HCT116 (cell line): ENCODE measurements around the gene ITGA7. TPM values are rescaled to one million over a fixed set of nuclear protein-coding genes. Genes with fewer than 3 reads are reported as not detected.

ENCODE experiments used
- ATAC-seq: fragments of 200-7000 bp; cut with Tn5 transposase; 2 replicates; pipeline ENCODE4 v1.9.1; 2020; ENCODE audit warnings: mild to moderate bottlenecking, moderate library complexity
- BruUV-seq: library from RNA; stranded (reverse); fragments of 400-500 nt; replicated peaks from 2 replicates; lab custom pipeline; 2021; lab: Mats Ljungman, UMichigan
- CTCF ChIA-PET: fragments of 300-600 bp; sonication (Branson Sonifier 250); formaldehyde crosslinking; loops from one replicate; lab custom pipeline; 2021; ENCODE audit warnings: antibody characterized with exemption; lab: Charles Lee
- POLR2A ChIA-PET: fragments of 300-600, 350-600 bp; sonication (Branson Sonifier 250); formaldehyde crosslinking; loops from one replicate; lab custom pipeline; 2021; ENCODE audit warnings: antibody characterized with exemption; lab: Charles Lee
- RAD21 ChIA-PET, 2 experiments: fragments of 300-600 bp; sonication (Branson Sonifier 250); formaldehyde crosslinking; loops; one replicate each; lab custom pipeline; 2023; ENCODE audit warnings: low total read pairs in 2 of 2; ENCODE audit not compliant: uncharacterized antibody in 2 of 2, unreplicated experiment in 2 of 2, low non-redundant PET in 1 of 2; lab: Charles Lee
- DNase-seq: peaks from one replicate; pipeline ENCODE4 v3.0.0-alpha.2; 2010; ENCODE audit warnings: low read depth, low spot score
- H2AFZ ChIP-seq: fragments of 200-600 bp; shearing (Covaris generic), sonication (generic); 2 replicates; pipeline ENCODE4 v1.6.1; 2017; ENCODE audit warnings: low read depth, mixed run types, mixed read lengths, antibody characterized with exemption, low read length; ENCODE audit not compliant: poor library complexity, severe bottlenecking
- H3K27ac ChIP-seq: 2 replicates; pipeline ENCODE4 v1.5.1; 2012; ENCODE audit warnings: low read depth, low read length
- H3K27me3 ChIP-seq: fragments of 200-600 bp; sonication (generic); 2 replicates; pipeline ENCODE4 v1.6.1; 2016; ENCODE audit warnings: mixed run types, low read length, mixed read lengths; ENCODE audit not compliant: insufficient read depth
- H3K36me3 ChIP-seq, 2 experiments: fragments of 200-500 bp in 1 of 2; fragments of 200-600 bp in 1 of 2; sonication (Bioruptor generic) in 1 of 2; sonication (generic) in 1 of 2; 2 replicates each; pipeline versions ENCODE4 v1.5.1 to v1.6.1; 2014 to 2016; ENCODE audit warnings: low read length in 2 of 2, inconsistent platforms in 1 of 2, mixed read lengths in 1 of 2, mixed run types in 1 of 2; ENCODE audit not compliant: insufficient read depth in 2 of 2, control insufficient read depth in 1 of 2
- H3K4me1 ChIP-seq, 2 experiments: fragments of 200-600 bp in 1 of 2; sonication (generic) in 1 of 2; 2 replicates each; pipeline versions ENCODE4 v1.5.1 to v1.6.1; 2012 to 2017; ENCODE audit warnings: low read length in 2 of 2, inconsistent platforms in 1 of 2, mild to moderate bottlenecking in 1 of 2, mixed read lengths in 1 of 2, mixed run types in 1 of 2, moderate library complexity in 1 of 2; ENCODE audit not compliant: insufficient read depth in 2 of 2, control insufficient read depth in 1 of 2
- H3K4me2 ChIP-seq: fragments of 200-600 bp; sonication (generic); 2 replicates; pipeline ENCODE4 v1.6.1; 2017; ENCODE audit warnings: mixed run types, low read length, mixed read lengths
- H3K4me3 ChIP-seq, 2 experiments: fragments of 200-600 bp in 1 of 2; sonication (generic) in 1 of 2; replicated peaks in 1 of 2; 2 replicates each; pipeline ENCODE4 v1.5.1; 2011 to 2016; ENCODE audit warnings: low read length in 2 of 2, control low read depth in 1 of 2, low read depth in 1 of 2, mild to moderate bottlenecking in 1 of 2, mixed read lengths in 1 of 2, mixed run types in 1 of 2
- H3K79me2 ChIP-seq: fragments of 200-600 bp; sonication (generic); 2 replicates; pipeline ENCODE4 v1.6.1; 2017; ENCODE audit warnings: mild to moderate bottlenecking, mixed run types, low read length, moderate library complexity, mixed read lengths; ENCODE audit not compliant: insufficient read depth
- H3K9ac ChIP-seq: fragments of 200-600 bp; sonication (generic); 2 replicates; pipeline ENCODE4 v1.6.1; 2016; ENCODE audit warnings: low read length, mixed read lengths
- H3K9me2 ChIP-seq: fragments of 200-600 bp; sonication (generic), shearing (Covaris generic); 2 replicates; pipeline ENCODE4 v1.6.1; 2017; ENCODE audit warnings: mixed run types, mild to moderate bottlenecking, moderate library complexity; ENCODE audit not compliant: insufficient read depth
- H3K9me3 ChIP-seq, 2 experiments: fragments of 200-500 bp in 1 of 2; fragments of 200-600 bp in 1 of 2; sonication (Bioruptor generic) in 1 of 2; sonication (generic) in 1 of 2; 2 replicates each; pipeline ENCODE4 v1.6.1; 2014 to 2017; ENCODE audit warnings: low read length in 2 of 2, mixed read lengths in 2 of 2, inconsistent platforms in 1 of 2, low read depth in 1 of 2, mild to moderate bottlenecking in 1 of 2, mixed run types in 1 of 2, moderate library complexity in 1 of 2; ENCODE audit not compliant: control insufficient read depth in 1 of 2, insufficient read depth in 1 of 2
- H4K20me1 ChIP-seq: fragments of 200-600 bp; sonication (generic), shearing (Covaris generic); 2 replicates; pipeline ENCODE4 v1.6.1; 2017; ENCODE audit warnings: mixed run types, mild to moderate bottlenecking, moderate library complexity; ENCODE audit not compliant: insufficient read depth
- CBX3 ChIP-seq: IDR thresholded peaks from 2 replicates; pipeline ENCODE4 v1.6.1; 2012; ENCODE audit warnings: low read depth
- CEBPB ChIP-seq: IDR thresholded peaks from 2 replicates; pipeline ENCODE4 v1.6.1; 2012; ENCODE audit warnings: low read depth
- EGR1 ChIP-seq: IDR thresholded peaks from 2 replicates; pipeline ENCODE4 v1.6.1; 2012; ENCODE audit warnings: low read depth
- ELF1 ChIP-seq: IDR thresholded peaks from 2 replicates; pipeline ENCODE4 v1.6.1; 2012; ENCODE audit warnings: low read depth, borderline replicate concordance
- EZH2 ChIP-seq: fragments of 200-600 bp; sonication (generic); IDR thresholded peaks from 2 replicates; pipeline ENCODE4 v1.6.1; 2017; ENCODE audit warnings: antibody characterized with exemption, mixed run types
- EZH2phosphoT487 ChIP-seq: fragments of 200-600 bp; IDR thresholded peaks from 2 replicates; pipeline ENCODE4 v1.6.1; 2018; ENCODE audit warnings: antibody characterized with exemption, borderline replicate concordance
- JUND ChIP-seq: IDR thresholded peaks from 2 replicates; pipeline ENCODE4 v1.6.1; 2012
- POLR2A ChIP-seq: IDR thresholded peaks from 2 replicates; pipeline ENCODE4 v1.7.0; 2011; ENCODE audit warnings: borderline replicate concordance; ENCODE audit not compliant: insufficient read depth, insufficient read length; ENCODE audit errors: extremely low read depth
- POLR2AphosphoS5 ChIP-seq: IDR thresholded peaks from 2 replicates; pipeline ENCODE4 v1.6.1; 2011; ENCODE audit warnings: mild to moderate bottlenecking, low read depth, low read length, moderate library complexity
- RAD21 ChIP-seq: IDR thresholded peaks from 2 replicates; pipeline ENCODE4 v1.6.1; 2012; ENCODE audit warnings: low read depth, mild to moderate bottlenecking
- SP1 ChIP-seq: IDR thresholded peaks from 2 replicates; pipeline ENCODE4 v1.6.1; 2012; ENCODE audit warnings: low read depth
- TCF7L2 ChIP-seq: IDR thresholded peaks from 2 replicates; pipeline ENCODE4 v1.7.0; 2011; ENCODE audit warnings: borderline replicate concordance, inconsistent platforms; ENCODE audit not compliant: insufficient read depth, insufficient read length; ENCODE audit errors: extremely low read depth
- YY1 ChIP-seq: IDR thresholded peaks from 2 replicates; pipeline ENCODE4 v1.6.1; 2011; ENCODE audit warnings: low read length, low read depth, moderate library complexity, mild to moderate bottlenecking; ENCODE audit not compliant: insufficient replicate concordance; ENCODE audit errors: extremely low read depth
- ZFX ChIP-seq: fragments of 450-650 bp; IDR thresholded peaks from 2 replicates; pipeline ENCODE4 v1.6.1; 2017
- intact Hi-C: fragments of 100-400 bp; cut with micrococcal nuclease; formaldehyde crosslinking; loops from 2 replicates; pipeline ENCODE4 v1.10.0; 2022
- total RNA-seq: library from RNA; stranded (reverse); gene quantifications from one replicate; pipeline ENCODE4 v1.2.1, GENCODE V29; 2021; ENCODE audit not compliant: unreplicated experiment
- TF ChIP-seq, protein P1 (sequence below), 3 experiments: fragments of 200-600 bp in 1 of 3; sonication (generic) in 1 of 3; IDR thresholded peaks in 2 of 3; conservative IDR thresholded peaks in 1 of 3; 2 replicates each; pipeline ENCODE4 v1.5.1; 2012 to 2017; ENCODE audit warnings: low read depth in 2 of 3, low read length in 2 of 3, antibody characterized with exemption in 1 of 3, borderline replicate concordance in 1 of 3, control low read depth in 1 of 3, mild to moderate bottlenecking in 1 of 3, mixed read lengths in 1 of 3, mixed run types in 1 of 3, moderate library complexity in 1 of 3; ENCODE audit not compliant: insufficient read depth in 1 of 3
- TF ChIP-seq, protein P2 (sequence below): IDR thresholded peaks from 2 replicates; pipeline ENCODE4 v1.6.1; 2012; ENCODE audit warnings: low read depth

ITGA7 gene
- total RNA-seq, 1 experiment from 2014 or later, result 17.8 TPM

DNA sequence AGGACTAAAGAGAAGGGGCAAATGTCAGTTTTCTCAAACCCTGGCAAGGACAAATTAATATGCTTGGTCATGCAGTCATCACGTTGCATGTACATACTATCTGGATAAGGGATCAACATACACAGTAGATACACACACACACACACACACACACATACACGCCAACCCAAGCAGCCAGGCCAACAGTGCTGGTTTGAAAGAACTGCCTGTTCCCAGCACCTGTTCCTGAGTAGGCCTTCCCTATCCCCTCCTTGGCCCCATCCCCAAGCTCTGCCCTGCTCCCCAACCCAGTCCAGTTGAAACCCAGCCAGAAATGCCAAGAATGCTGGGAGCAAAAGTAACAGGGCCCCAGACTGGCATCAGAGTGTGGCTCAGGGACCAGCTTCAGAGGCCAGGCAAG, 4.4 kb downstream of the ITGA7 start:
- Histone ChIP-seq H3K4me1 (peaks cover 0 to 15% of the 10 kb centered on the region in 2 experiments; a peak in 3 of 4 replicates), H3K9me3 (no peaks in the 10 kb centered on the region), H3K79me2 (no peaks in the 10 kb centered on the region), H3K9ac (no peak overlapping the region), H3K9me2 (no peaks in the 10 kb centered on the region), H3K36me3 (no peaks in the 10 kb centered on the region), H3K4me2 (no peak overlapping the region), H3K27ac (no peak overlapping the region), H3K27me3 (peaks cover 2% of the 10 kb centered on the region; the same call in 1 of the 2 replicates), H3K4me3 (no peak overlapping the region), H2AFZ (no peak overlapping the region), H4K20me1 (no peaks in the 10 kb centered on the region)
- BruUV-seq, result no TSS peak
- TF ChIP-seq EZH2 (no peak), TCF7L2 (no peak), EZH2phosphoT487 (no peak), POLR2A (no peak), YY1 (no peak), POLR2AphosphoS5 (no peak), CEBPB (no peak), ELF1 (no peak), EGR1 (no peak), RAD21 (no peak), CBX3 (no peak), SP1 (no peak), ZFX (no peak), JUND (no peak)
- TF ChIP-seq, protein P1, sequence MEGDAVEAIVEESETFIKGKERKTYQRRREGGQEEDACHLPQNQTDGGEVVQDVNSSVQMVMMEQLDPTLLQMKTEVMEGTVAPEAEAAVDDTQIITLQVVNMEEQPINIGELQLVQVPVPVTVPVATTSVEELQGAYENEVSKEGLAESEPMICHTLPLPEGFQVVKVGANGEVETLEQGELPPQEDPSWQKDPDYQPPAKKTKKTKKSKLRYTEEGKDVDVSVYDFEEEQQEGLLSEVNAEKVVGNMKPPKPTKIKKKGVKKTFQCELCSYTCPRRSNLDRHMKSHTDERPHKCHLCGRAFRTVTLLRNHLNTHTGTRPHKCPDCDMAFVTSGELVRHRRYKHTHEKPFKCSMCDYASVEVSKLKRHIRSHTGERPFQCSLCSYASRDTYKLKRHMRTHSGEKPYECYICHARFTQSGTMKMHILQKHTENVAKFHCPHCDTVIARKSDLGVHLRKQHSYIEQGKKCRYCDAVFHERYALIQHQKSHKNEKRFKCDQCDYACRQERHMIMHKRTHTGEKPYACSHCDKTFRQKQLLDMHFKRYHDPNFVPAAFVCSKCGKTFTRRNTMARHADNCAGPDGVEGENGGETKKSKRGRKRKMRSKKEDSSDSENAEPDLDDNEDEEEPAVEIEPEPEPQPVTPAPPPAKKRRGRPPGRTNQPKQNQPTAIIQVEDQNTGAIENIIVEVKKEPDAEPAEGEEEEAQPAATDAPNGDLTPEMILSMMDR (IDR thresholded peaks at IDR 0.05 in 2 of 3, conservative IDR thresholded peaks at IDR 0.05 in 1 of 3; ENCODE audit: borderline replicate concordance in 1 of 3, insufficient read depth in 1 of 3, low read depth in 2 of 3, low read length in 2 of 3), result no peak
- TF ChIP-seq, protein P2, sequence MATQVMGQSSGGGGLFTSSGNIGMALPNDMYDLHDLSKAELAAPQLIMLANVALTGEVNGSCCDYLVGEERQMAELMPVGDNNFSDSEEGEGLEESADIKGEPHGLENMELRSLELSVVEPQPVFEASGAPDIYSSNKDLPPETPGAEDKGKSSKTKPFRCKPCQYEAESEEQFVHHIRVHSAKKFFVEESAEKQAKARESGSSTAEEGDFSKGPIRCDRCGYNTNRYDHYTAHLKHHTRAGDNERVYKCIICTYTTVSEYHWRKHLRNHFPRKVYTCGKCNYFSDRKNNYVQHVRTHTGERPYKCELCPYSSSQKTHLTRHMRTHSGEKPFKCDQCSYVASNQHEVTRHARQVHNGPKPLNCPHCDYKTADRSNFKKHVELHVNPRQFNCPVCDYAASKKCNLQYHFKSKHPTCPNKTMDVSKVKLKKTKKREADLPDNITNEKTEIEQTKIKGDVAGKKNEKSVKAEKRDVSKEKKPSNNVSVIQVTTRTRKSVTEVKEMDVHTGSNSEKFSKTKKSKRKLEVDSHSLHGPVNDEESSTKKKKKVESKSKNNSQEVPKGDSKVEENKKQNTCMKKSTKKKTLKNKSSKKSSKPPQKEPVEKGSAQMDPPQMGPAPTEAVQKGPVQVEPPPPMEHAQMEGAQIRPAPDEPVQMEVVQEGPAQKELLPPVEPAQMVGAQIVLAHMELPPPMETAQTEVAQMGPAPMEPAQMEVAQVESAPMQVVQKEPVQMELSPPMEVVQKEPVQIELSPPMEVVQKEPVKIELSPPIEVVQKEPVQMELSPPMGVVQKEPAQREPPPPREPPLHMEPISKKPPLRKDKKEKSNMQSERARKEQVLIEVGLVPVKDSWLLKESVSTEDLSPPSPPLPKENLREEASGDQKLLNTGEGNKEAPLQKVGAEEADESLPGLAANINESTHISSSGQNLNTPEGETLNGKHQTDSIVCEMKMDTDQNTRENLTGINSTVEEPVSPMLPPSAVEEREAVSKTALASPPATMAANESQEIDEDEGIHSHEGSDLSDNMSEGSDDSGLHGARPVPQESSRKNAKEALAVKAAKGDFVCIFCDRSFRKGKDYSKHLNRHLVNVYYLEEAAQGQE, result no peak
- ATAC-seq, result no peak
- CTCF ChIA-PET, result interaction anchor here (0.6 kb wide), 1 partner anchor 22 kb away, joined by 4 read pairs; a partner anchor contains a TSS
- intact Hi-C loops, result no loop called here
- POLR2A ChIA-PET, result no interaction called here
- no peak for DNase-seq
- RAD21 ChIA-PET, result no interaction called here
